ENCODE measurements around the gene SCUBE3. TPM values are rescaled to one million over a fixed set of nuclear protein-coding genes. Genes with fewer than 3 reads are reported as not detected.

Gene SCUBE3
- total and polyA plus RNA-seq, 2 of the 4 experiments (the other 2 are of a cell fraction): 19.9 to 45.5 TPM

GRCh38 chr6:35229304-35229703 lies 15.5 kb downstream of the SCUBE3 start:
- Histone ChIP-seq H2BK120ac (ENCODE audit: low read depth, low read length) (no peak overlapping the region), H3K56ac (ENCODE audit: extremely low read depth, insufficient read depth, low read length) (no peak overlapping the region), H3K9ac (ENCODE audit: low read depth, low read length) (no peak overlapping the region), H3K27ac (ENCODE audit: insufficient read depth, low read length) (no peak overlapping the region), H3K9me1 (ENCODE audit: insufficient read depth, low read length) (peaks cover 9% of the 10 kb centered on the region), H3K9me3 (ENCODE audit: control insufficient read depth, insufficient read depth, low read length) (no peaks in the 10 kb centered on the region), H3K14ac (replicated peaks; ENCODE audit: low read depth, low read length) (no peak overlapping the region), H3K4ac (ENCODE audit: low read depth, low read length) (no peak overlapping the region), H3K4me1 (ENCODE audit: control insufficient read depth, insufficient read depth, low read length) (peaks cover 7% of the 10 kb centered on the region), H3K18ac (ENCODE audit: low read depth, low read length) (no peak overlapping the region), H3K27me3 (ENCODE audit: control insufficient read depth, insufficient read depth, low read length) (no peaks in the 10 kb centered on the region), H4K91ac (ENCODE audit: insufficient read depth, low read depth, low read length) (no peak overlapping the region), H4K20me1 (ENCODE audit: insufficient read depth, low read length) (no peaks in the 10 kb centered on the region), H3K4me3 (ENCODE audit: insufficient read depth, low read depth, low read length) (no peak overlapping the region), H3K79me1 (ENCODE audit: low read depth in 1 of 2, low read length in 2 of 2) (peaks cover 4 to 9% of the 10 kb centered on the region in 2 experiments; a peak in 3 of 4 replicates), H4K8ac (ENCODE audit: low read depth in 2 of 2, low read length in 2 of 2) (no peak overlapping the region), H2AK5ac (ENCODE audit: low read depth, low read length) (no peak overlapping the region), H2BK15ac (ENCODE audit: low read depth, low read length) (no peak overlapping the region), H2AK9ac (replicated peaks; ENCODE audit: low read depth, low read length, poor library complexity) (no peak overlapping the region), H3K23ac (ENCODE audit: low read depth, low read length) (no peak overlapping the region), H3K36me3 (ENCODE audit: control insufficient read depth, insufficient read depth, low read length) (peaks cover 18% of the 10 kb centered on the region), H3K4me2 (ENCODE audit: low read depth, low read length) (no peak overlapping the region), H2BK20ac (ENCODE audit: low read depth, low read length) (no peak overlapping the region), H4K5ac (ENCODE audit: low read depth, low read length) (no peak overlapping the region), H2AFZ (replicated peaks; ENCODE audit: low read length, poor library complexity) (no peak overlapping the region), H2BK5ac (ENCODE audit: low read depth, low read length, poor library complexity, severe bottlenecking) (no peak overlapping the region)
- WGBS, 2 experiments (ENCODE audit: extremely low coverage in 2 of 2, insufficient read length in 1 of 2): no CpG with 5 or more reads among the region's 5 CpGs
- ChIA-PET CTCF (no interaction called here), POLR2A (ENCODE audit: unreplicated experiment) (no interaction called here)
- dilution Hi-C loops (cut with HindIII; ENCODE audit: low sequenced_read_pairs, unreplicated experiment) (no loop called here), intact Hi-C loops (cut with micrococcal nuclease) (no loop called here), in situ Hi-C loops (cut with MboI; ENCODE audit: low sequenced_read_pairs) (no loop called here)
- DNase-seq: no peak
- no peak for TF ChIP-seq CEBPB (IDR thresholded peaks at IDR 0.05; ENCODE audit: low read depth, low read length)
- no peak for TF ChIP-seq NFE2L2 (IDR thresholded peaks at IDR 0.05; ENCODE audit: low read depth, low read length)
- TF ChIP-seq CTCF (conservative IDR thresholded peaks at IDR 0.05; ENCODE audit: low read depth, low read length): no peak
- no peak for TF ChIP-seq RCOR1 (IDR thresholded peaks at IDR 0.05; ENCODE audit: insufficient replicate concordance, low read length)
- TF ChIP-seq BHLHE40 (IDR thresholded peaks at IDR 0.05; ENCODE audit: low read depth, low read length): no peak
- TF ChIP-seq CHD1 (IDR thresholded peaks at IDR 0.05; ENCODE audit: low read depth, low read length): no peak
- TF ChIP-seq RAD21 (IDR thresholded peaks at IDR 0.05; ENCODE audit: low read length): no peak
- TF ChIP-seq USF2 (IDR thresholded peaks at IDR 0.05; ENCODE audit: low read depth, low read length): no peak
- no peak for TF ChIP-seq POLR2A (IDR thresholded peaks at IDR 0.05; ENCODE audit: low read depth, low read length)
- TF ChIP-seq RFX5 (IDR thresholded peaks at IDR 0.05; ENCODE audit: low read depth, low read length): no peak
- TF ChIP-seq MAFK (IDR thresholded peaks at IDR 0.05; ENCODE audit: low read depth, low read length): no peak
- TF ChIP-seq MXI1 (IDR thresholded peaks at IDR 0.05; ENCODE audit: borderline replicate concordance, low read depth, low read length): no peak
- no peak for TF ChIP-seq FOS (IDR thresholded peaks at IDR 0.05; ENCODE audit: low read depth, low read length)
- TF ChIP-seq SMC3 (IDR thresholded peaks at IDR 0.05; ENCODE audit: low read depth, low read length): no peak
- TF ChIP-seq MAZ (IDR thresholded peaks at IDR 0.05; ENCODE audit: borderline replicate concordance, low read depth, low read length): no peak
- BruUV-seq (replicated peaks): no TSS peak
- no peak for ATAC-seq (ENCODE audit: low read depth)

Data from IMR-90 (cell line).